Activated effector memory CD4-positive, alpha-beta T cell treated with Interleukin-2 at 50 U/mL for 16 hours (primary cell): ENCODE results near the gene ERH.
A peak's percentile ranks its signal among the peaks of the same experiment; 100 is the strongest.
"Not testable (repeated sequence)": the region's sequence is repeated elsewhere in the genome, so short reads cannot be mapped to it uniquely, and the experiment has no call there.

Experiments used
- DNase-seq: peaks from one replicate; pipeline ENCODE4 v3.0.0-alpha.2; 2020

Gene ERH

DNA sequence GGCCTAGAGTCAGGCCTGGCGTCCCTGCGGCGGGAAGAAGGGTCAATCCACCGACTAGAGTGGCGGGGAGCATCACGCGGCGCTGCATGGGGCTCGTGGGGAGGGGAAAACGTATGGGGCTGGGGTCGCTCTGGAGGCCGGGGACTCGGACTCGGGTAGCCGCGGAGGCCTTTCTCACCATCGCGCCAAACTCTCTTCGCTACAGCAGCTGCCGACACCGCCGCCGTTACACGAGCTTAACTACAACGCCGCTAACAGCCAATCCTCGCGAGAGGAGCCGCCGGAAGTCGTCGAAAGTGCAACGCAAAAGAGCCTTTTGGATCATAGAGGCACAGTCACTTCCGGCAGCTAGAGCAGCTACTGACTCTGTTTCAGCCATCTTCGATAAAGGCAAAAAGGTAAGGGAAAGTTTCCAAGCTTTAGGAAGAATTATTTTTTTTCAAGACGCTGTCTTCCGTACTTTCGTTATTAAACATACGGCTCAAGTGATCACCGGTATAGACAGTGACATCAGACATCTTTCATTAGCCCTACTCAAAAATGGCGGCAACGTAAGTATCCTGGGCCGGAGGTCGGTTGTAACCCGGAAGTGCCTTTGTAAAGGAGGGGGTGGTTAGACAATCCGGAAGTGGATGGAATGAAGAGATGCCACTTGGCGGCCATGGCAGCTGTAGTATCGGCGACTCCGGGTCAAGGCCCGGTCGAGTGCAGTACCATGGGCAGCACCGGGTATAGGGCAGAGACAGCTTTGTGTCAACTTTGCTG is at the start of gene ERH, which contains the start of gene SLC39A9:
Gene ERH (minus strand): TSS at position 247 of the 765 bp plus-strand sequence. CDS start 66 bp downstream, at position 181.
Gene SLC39A9 (plus strand): TSS at position 640 of the 765 bp plus-strand sequence. CDS start 678 bp downstream, outside the sequence.
- DNase-seq = peak; percentile 88

DNA sequence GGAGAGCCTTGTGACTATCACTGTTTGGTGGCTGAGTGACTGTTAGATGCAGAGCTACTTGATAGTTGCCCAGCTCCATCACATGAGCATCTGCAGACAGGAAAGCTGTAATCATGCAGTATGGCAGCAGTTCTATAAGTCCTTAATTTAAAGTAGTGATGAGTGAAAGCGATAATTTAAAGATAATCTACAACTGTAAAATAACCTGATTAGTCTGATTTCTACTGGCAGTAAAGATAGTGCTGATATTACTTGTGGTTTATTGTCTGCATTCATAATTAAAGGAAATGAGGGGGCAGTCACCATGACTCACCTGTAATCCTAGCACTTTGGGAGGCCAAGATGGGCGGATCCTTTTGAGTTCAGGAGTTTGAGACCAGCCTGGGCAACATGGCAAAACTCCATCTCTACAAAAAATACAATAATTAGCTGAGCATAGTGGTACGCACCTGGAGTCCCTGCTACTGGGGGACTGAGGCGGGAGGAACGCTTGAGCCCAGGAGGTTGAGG is 45.3 kb upstream of the ERH start:
- no peak for DNase-seq

DNA sequence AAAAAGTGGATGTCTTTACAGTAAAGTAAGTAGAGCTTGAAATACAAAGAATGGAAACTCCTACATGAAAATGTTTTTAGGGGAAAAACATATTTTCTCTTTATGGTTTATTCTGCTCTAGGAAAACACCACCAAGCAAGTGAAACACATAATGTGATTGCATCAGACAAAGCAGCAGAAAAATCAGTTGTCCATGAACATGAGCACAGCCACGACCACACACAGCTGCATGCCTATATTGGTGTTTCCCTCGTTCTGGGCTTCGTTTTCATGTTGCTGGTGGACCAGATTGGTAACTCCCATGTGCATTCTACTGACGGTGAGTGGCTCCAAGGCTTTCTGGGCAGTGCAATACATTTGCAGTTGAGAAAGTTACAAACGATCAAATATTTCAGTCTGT is 43.8 kb upstream of the ERH start:
- no peak for DNase-seq

DNA sequence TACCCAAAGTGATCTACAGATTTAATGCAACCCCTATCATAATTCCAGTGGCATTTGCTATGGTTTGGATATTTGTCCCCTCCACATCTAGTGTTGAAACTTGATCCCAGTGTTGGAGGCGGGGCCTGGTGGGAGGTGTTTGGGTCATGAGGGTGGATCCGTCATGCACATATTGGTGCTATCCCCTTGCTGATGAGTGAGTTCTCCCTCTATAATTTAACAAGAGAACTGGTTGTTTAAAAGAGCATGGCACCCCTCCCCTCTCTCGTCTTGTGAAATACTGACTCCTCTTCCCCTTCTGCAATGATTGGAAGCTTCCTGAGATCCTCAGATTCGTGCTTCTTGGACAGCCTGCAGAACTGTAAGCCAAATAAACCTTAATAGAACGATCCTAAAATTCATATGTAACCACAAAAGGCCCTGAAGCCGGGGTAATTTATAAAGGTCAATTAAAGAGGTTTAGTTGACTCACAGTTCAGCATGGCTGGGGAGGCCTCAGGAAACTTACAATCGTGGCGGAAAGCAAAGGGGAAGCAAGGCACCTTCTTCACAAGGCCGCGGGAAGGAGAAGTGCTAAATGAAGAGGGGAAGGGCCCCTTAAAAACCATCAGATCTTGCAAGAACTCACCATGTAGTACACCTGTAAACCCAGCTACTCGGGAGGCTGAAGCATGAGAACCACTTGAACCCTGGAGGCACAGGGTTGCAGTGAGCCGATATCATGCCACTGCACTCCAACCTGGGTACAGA is 41.6 kb upstream of the ERH start:
- no peak for DNase-seq

DNA sequence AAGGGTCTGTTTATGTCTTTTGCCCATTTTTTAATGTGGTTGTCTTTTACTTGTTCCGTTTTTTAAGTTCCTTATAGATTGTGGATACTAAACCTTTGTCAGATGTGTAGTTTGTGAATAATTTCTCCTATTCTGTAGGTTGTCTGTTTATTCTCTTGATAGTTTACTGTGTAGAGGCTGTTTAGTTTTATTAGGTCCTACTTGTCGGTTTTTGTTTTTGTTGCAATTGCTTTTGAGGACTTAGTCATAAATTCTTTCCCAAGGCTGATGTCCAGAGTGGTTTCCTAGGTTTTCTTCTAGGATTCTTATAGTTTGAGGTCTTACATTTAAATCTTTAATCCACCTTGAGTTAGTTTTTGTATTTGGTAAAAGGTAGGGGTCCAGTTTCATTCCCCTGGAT is 34.3 kb upstream of the ERH start:
- DNase-seq = no peak

DNA sequence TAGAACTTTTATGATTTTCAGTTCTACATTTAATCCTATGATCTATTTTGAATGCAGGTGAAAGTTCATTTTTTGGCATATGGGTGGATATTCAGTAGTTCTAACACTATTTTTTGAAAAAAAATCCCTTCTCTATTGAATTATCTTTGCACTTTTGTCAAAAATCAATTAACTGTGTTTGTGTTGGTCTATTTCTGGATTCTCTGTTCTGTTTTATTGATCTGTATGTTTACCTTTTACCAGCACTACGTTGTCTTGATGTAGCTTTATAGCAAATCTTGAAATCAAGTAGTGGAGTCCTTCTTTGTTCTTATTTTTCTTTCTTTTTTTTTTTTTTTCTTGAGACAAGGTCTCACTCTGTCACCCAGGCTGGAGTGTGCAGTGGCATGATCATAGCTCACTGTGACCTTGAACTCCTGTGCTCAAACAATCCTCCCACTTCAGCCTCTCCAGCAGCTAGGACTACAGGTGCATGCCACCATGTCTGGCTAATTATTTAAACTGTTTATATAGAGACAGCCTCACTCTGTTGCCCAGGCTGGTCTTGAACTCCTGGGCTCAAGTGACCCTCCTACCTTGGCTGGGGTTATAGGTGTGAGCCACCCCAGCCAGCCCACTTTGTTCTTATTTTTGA is 32.3 kb upstream of the ERH start:
- DNase-seq = no peak

DNA sequence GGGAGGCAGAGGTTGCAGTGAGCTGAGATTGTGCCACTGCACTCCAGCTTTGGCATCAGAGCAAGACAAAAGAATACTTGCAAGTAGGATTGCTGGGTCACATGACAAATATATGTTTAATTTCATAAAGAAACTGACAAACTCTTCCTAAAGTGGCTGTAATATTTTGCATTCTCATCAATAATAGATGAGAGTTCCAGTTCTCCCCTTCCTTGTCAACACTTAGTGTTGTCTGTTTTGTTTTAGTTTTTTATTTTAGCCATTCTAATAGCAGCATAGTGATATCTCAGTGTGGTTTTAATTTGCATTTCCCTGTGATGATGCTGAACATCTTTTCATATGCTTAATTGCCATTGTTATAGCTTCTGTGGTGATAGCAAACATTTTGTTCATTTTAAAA is 31.5 kb upstream of the ERH start:
- DNase-seq = no peak

DNA sequence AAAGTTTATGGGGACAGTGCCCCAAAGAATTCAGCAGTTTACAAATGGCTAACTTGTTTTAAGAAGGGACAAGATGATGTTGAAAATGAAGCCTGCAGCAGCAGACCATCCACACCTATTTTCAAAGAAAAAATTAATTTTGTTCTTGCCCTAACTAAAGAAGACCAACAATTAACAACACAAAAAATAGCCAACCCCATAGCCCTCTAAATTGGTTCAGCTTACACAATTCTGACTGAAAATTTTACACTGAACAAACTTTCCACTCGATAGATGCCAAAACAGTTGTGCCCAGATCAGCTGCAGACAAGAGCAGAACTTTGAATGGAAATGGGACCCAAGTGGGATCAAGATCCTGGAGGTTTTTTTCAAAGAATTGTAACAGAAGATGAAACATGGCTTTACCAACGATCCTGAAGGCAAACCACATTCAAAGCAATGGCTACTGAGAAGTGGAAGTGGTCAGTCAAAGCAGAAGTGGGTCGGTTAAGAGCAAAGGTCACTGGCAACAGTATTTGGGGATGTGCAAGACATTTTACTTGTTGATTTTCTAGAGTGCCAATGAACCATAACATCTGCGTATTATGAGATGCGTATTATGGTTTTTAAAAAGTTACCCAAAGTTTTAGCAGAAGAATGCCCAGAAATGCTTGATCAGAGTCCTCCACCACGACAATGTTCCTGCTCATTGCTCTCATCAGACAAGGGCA is 30.3 kb upstream of the ERH start:
- no peak for DNase-seq

DNA sequence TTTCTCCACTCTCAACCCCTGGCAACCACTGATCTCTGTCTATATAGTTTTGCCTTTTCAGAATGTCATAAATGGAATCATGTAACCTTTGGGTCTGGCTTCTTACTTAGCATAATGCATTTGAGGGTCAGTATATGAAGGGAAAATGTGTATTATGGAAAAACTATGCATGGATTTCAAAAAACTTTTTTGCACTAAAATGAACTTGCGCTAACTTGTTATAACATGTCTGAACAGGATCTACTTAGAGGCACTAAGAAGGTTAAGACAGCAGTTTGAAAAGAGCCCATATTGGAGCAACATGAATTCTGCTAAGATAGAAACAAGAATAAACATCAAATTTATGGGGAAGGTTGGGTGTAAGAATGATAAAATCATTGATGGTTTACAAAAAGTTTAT is 29.5 kb upstream of the ERH start:
- no peak for DNase-seq

DNA sequence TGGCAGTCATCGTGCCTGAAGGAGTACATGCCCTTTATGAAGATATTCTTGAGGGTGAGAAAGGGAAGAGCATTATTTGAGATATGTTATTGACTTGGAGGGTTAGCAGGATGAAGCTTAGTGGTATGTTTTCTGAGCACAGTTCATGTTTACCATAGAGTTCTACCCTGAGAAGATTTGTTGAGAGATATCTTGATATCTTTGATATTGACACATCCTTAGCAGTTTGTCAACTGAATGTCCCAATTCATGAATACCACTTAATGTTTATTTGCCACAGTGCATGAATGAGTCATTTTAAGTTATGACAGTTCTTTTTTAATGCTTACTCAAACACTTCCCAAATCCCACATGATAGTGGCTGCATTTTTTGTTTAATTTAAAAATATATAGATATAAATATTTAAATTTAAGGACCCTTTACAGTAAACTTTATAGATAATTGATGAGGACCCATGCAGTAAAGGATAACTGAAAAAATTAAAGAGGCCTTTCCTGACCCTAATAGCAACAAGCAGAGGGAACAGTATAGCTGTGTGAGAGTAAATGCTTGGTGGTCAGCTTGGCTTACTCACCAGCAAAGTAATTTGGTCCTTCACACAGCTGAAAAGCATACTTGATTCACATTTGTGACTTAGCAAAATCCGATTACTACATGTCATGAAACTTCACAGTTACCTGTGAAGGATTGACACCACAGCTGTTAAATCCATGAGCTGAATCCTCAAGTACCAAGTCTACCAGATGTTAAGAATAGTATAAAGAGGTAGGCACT is 26.2 kb upstream of the ERH start:
- DNase-seq = no peak

DNA sequence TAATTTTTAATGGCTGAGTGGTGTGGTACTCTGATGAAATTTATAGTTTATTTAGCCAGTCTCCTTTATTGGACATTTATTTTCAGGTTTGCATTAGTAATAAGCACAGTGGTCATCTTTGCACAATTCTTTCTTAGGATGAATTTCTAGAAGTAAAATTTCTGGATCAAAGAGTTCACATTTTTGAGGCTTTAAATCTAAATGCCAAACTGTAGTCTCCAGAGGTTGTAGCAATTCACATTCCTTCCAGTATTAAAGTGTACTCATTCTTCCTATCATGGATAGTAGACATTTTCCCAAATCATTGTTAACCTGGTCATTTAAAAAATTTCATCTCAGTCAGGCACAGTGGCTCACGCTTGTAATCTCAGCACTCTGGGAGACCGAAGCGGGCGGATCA is 25.2 kb upstream of the ERH start:
- DNase-seq = no peak

DNA sequence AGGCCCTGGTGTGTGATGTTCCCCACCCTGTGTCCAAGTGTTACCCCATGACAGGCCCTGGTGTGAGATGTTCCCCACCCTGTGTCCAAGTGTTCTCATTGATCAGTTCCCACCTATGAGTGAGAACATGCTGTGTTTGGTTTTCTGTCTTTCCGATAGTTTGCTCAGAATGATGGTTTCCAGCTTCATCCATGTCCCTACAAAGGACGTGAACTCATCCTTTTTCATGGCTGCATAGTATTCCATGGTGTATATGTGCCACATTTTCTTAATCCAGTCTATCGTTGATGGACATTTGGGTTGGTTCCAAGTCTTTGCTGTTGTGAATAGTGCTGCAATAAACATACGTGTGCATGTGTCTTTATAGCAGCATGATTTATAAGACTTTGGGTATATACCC is 18.0 kb upstream of the ERH start:
- DNase-seq = not testable (repeated sequence)

DNA sequence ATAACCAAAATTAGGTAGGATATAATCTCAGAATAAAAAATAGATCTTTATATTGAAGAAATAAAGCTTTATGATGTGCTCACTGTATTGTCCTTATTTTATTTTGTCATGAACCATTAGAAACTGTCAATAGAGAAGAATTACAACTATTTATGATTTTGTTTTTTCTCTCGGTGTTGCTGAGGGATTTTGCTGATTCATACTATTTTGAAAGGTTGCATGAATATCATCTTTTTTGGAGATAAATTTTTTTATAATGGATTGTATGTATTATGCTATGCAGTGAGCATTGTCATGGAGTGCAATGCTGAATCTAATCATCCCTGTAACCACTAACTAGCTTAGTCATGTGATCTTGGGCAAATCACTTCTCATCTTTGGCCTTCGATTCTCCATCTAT is 15.4 kb upstream of the ERH start:
- DNase-seq = no peak

DNA sequence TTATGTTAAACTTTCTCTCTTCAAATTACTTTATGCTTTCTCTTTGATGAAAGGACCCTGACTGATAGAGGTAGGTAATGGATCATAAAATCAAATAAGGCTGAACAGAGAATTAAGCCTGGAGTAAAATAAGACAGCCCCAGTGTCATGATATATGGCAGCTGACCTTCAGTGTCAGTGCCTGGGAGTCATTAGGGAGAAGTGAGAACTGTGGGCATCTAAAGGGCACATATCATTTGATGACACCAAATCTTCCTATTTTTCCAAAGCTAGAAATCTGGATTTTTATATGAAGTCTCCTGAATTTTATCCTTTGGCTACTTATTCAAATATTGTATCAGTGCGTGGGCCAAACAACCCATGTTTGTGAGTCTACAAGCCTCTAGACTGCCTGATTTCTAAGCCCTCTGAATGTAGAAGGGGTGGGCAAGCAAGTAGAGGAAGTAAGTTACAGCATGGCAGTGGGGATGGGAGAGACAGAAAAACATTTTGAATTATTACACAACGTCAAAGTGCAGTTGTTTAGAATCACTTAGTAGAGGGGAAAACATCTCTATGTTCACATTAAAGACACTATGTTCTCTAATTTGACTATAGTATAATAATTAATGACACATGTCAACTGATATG is 10.3 kb upstream of the ERH start:
- DNase-seq = no peak

DNA sequence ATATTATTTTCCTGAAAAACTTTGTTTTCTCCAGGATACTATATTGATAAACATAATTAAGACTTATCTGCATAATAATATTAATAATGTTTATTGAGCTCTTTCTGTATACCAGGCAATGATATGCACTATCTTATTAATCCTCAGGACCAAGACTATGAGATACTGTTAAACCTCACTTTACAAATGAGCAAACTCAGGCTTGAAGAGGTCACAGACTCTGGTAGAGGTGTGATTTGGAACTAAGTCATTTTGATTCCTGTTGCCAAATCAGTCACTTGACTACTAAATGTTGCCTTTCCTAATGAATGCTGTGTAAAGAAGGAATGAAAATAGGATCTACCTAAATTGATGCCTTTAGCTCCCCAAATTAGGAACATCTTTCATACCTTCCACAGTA is 7.7 kb upstream of the ERH start:
- DNase-seq = no peak

DNA sequence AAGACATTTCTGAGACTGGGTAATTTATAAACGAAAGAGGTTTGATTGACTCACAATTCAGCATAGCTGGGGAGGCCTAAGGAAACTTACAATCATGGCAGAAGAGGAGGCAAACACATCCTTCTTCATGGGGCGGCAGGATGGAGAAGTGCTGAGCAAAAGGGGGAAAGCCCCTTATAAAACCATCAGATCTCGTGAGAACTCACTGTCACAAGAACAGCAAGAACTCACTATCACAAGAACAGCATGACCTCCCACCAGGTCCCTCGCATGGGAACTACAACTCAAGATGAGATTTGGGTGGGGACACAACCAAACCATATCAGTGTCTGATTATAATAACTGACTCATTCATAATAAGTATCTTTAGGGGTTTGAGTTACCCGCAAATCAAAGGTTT is 6.8 kb upstream of the ERH start:
- DNase-seq = no peak

DNA sequence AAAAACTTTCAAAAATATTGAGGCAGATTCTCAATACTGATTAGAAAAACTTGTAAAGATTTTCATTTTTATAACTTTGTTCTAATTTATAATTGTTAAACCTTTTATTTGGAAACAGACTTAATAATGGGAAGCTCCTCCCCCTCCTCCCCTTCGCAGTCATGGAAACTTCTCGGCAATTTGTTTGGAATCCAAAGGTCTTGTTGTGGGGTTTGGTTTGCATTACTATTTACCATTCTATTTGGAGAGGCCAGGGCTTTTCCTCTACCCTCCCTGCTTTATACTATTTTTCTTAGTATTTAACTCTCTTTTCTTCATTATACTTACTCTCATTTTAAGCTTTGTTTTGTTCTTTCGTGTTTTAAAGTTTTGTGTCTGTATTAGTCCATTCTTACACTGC is 6.4 kb upstream of the ERH start:
- DNase-seq = no peak

DNA sequence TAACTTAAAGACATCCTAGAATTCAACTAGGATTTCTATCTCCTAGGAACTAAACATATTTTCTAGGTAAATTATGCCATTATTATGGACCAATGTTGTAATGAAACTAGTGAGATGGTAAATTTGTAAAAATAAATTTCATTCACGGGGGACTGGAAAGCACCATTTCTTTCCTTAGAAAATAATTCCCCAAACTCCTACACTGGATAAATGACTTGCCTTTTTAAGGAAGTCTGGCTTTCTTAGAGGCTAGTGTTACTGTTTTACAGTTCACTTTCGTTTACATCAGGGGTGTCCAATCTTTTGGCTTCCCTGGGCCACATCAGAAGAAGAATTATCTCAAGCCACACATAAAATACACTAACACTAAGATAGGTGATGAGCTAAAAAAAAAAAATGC is 3.7 kb upstream of the ERH start:
- DNase-seq = no peak

DNA sequence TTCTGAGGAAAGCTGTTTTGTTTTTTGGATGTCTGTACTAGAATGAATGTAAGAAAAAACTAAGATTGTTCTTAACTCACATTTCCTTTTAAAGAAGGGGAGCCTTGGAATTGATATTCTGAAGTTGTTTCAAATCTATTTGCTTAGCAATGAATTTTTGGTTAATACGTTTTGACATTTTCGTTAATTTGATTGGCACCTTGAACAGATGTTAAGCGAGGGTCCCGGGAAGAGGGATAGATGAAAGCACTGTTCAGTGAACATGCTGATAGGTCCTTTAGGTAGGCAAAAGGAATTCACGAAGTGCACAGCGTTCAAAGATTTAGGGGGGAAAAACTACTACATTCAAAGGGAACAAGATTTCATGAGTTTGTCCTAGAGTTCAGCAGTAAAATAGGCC is 2.1 kb upstream of the ERH start:
- no peak for DNase-seq

DNA sequence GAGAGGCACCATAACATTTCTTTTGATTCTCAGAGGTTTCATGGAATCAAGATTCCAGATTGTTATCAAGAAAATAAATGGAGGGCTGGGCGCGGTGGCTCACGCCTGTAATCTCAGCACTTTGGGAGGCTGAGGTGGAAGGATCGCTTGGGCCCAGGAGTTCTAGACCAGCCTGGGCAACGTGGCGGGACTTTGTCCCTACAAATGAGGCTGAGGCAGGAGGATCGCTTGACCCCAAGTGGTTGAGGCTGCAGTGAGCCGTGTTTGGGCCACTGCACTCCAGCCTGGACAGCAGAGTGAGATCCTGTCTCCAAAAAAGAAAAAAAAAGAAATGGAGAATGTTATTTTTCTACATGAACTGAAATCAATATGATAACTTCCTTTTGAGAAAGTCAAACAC is 1.7 kb upstream of the ERH start:
- no peak for DNase-seq

DNA sequence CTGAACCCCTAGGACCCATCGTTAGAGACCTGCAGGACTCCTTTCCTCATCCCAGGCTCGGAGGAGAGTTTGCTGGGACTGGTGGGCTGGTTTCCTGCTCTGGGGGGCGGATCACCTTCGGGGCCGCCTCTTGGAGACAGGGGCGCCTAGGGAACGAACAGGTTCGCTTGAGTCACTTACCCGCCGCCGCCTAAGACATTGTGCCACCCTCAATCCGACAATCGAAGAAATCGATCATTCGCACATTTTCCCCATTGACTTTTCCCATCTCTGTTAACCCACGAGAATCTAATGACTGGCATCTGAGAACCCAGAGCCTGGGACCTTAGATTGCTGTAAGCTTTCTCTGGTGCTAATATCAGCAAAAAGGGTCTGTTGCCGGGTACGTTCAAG is 715 bp upstream of the ERH start:
- no peak for DNase-seq

DNA sequence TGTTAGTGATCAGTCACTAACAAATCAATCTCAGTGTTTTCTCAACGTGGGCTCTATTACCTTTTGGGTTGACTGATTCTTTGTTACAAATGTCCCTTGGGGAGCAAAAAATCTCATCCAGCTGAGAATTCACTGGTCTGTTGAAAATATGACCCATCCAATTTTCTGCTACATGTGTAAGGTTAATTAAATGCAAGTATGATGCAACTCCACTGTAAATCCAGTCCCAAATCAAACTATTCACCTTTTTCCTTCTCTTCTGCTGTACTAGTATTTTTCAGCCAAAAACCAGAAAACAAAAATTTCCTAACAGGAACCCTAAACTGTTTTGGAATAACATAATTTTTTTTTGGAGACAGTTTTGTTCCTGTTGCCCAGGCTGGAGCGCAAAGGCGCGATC is 2.2 kb downstream of the ERH start:
- no peak for DNase-seq
